ENCODE results near the gene DLGAP3. TPM values are rescaled to one million over a fixed set of nuclear protein-coding genes. Genes with fewer than 3 reads are reported as not detected.

Gene DLGAP3
- total RNA-seq, 4 donors from 2014 or later = 0.55 TPM; not detected in 3

- Histone ChIP-seq H3K4me1 (no peaks in the 10 kb centered on the region), H3K36me3 (no peaks in the 10 kb centered on the region), H3K9me3 (no peaks in the 10 kb centered on the region), H3K27ac (no peak overlapping the region), H3K27me3 (no peaks in the 10 kb centered on the region), H3K4me3 (no peak overlapping the region)
- TF ChIP-seq, protein P1, sequence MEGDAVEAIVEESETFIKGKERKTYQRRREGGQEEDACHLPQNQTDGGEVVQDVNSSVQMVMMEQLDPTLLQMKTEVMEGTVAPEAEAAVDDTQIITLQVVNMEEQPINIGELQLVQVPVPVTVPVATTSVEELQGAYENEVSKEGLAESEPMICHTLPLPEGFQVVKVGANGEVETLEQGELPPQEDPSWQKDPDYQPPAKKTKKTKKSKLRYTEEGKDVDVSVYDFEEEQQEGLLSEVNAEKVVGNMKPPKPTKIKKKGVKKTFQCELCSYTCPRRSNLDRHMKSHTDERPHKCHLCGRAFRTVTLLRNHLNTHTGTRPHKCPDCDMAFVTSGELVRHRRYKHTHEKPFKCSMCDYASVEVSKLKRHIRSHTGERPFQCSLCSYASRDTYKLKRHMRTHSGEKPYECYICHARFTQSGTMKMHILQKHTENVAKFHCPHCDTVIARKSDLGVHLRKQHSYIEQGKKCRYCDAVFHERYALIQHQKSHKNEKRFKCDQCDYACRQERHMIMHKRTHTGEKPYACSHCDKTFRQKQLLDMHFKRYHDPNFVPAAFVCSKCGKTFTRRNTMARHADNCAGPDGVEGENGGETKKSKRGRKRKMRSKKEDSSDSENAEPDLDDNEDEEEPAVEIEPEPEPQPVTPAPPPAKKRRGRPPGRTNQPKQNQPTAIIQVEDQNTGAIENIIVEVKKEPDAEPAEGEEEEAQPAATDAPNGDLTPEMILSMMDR (IDR thresholded peaks at IDR 0.05) = no peak
- TF ChIP-seq POLR2A (IDR thresholded peaks at IDR 0.05) = no peak
- no peak for TF ChIP-seq POLR2AphosphoS5 (IDR thresholded peaks at IDR 0.05)
- no peak for TF ChIP-seq EP300 (IDR thresholded peaks at IDR 0.05)
- DNase-seq (ENCODE audit: low spot score in 2 of 2) = peak in 1 of 2 donors; percentile 53
- 82% methylated on average over 3 of the region's 3 CpGs for WGBS
Measured at GRCh38 chr1:34829250-34829649, 100.2 kb downstream of the DLGAP3 start.

DNA sequence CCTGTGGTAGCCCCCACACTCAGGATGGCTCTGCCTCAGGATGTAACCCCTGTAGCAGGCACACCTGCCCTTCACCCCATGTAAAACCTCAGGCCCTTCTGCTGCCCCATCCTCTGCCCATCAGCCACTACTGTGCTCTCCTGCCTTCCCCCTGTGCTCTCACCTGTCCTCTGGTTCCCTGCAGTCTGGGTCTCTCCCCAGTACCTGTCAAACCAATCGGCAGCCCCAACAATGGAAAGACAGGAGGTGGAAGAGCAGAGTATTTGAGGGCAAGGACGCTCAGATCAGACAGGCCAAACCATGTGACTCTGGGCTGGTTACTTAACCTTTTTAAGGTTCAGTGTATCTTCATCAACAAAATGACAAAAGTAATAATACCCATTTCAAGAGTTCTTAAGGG, 100.8 kb downstream of the DLGAP3 start:
- H3K9me3 ChIP-seq = no peaks in the 10 kb centered on the region
- no peaks in the 10 kb centered on the region for H3K4me1 ChIP-seq
- DNase-seq (ENCODE audit: low spot score in 2 of 2) = peak in 1 of 2 donors; percentile 35
- no peaks in the 10 kb centered on the region for H3K27me3 ChIP-seq
- H3K4me3 ChIP-seq = no peak overlapping the region
- H3K27ac ChIP-seq = no peak overlapping the region
- no peaks in the 10 kb centered on the region for H3K36me3 ChIP-seq
- WGBS = 80% methylated on average over 2 of the region's 2 CpGs
- TF ChIP-seq POLR2A (IDR thresholded peaks at IDR 0.05) = no peak
- TF ChIP-seq, protein P1 (IDR thresholded peaks at IDR 0.05) = no peak
- no peak for TF ChIP-seq POLR2AphosphoS5 (IDR thresholded peaks at IDR 0.05)
- TF ChIP-seq EP300 (IDR thresholded peaks at IDR 0.05) = no peak

GRCh38 chr1:34827341-34827941, 102.0 kb downstream of the DLGAP3 start:
- no peaks in the 10 kb centered on the region for H3K27me3 ChIP-seq
- TF ChIP-seq POLR2A (IDR thresholded peaks at IDR 0.05) (no peak), POLR2AphosphoS5 (IDR thresholded peaks at IDR 0.05) (no peak), EP300 (IDR thresholded peaks at IDR 0.05) (no peak)
- TF ChIP-seq, protein P1 (IDR thresholded peaks at IDR 0.05) = no peak
- H3K36me3 ChIP-seq = no peaks in the 10 kb centered on the region
- no peak for DNase-seq (ENCODE audit: low spot score in 2 of 2)
- H3K4me1 ChIP-seq = no peaks in the 10 kb centered on the region
- no peaks in the 10 kb centered on the region for H3K9me3 ChIP-seq
- 93% methylated on average over 5 of the region's 5 CpGs for WGBS
- no peak overlapping the region for H3K4me3 ChIP-seq
- H3K27ac ChIP-seq = no peak overlapping the region

DNA sequence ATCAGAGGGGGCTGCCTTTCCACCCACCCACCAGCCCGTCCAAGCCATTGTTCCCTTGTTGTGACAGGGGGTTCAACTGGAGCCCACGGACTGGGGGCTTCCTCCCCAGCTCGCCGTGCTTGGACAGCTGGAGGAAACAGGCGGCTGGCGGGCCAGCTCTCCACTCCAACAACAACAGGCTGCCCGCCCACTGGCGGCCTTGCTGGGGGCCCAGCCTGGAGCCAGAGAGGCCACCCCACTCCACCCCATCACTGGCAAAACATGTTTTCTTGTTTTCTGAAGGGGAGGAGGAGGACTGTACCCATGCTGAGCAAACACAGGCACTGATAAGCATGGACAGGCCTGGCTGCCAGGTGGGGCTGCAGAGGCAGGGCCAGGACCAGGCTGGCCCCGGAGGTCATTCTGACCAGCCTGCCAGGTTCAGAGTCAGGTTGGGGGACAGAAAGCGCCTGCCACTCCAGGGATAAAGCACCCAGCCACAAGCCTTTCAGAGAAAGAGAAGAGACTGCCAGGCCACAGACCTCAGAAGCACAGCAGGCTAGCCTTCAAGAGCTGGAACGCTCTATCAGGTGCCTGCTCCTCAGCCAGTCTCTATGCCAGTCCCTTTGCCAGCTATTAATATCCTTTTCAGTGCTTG, 103.9 kb downstream of the DLGAP3 start:
- H3K4me1 ChIP-seq = no peaks in the 10 kb centered on the region
- peak in 1 of 2 donors; percentile 65 for DNase-seq (ENCODE audit: low spot score in 2 of 2)
- WGBS = 58% methylated on average over 4 of the region's 11 CpGs

GRCh38 chr1:34824817-34825454, 104.5 kb downstream of the DLGAP3 start:
- Histone ChIP-seq H3K36me3 (no peaks in the 10 kb centered on the region), H3K4me1 (no peaks in the 10 kb centered on the region), H3K27ac (no peak overlapping the region), H3K27me3 (no peaks in the 10 kb centered on the region), H3K9me3 (no peaks in the 10 kb centered on the region), H3K4me3 (no peak overlapping the region)
- WGBS = 95% methylated on average over 3 of the region's 3 CpGs
- peak in 1 of 2 donors; percentile 40 for DNase-seq (ENCODE audit: low spot score in 2 of 2)
- no peak for TF ChIP-seq POLR2A (IDR thresholded peaks at IDR 0.05)
- no peak for TF ChIP-seq POLR2AphosphoS5 (IDR thresholded peaks at IDR 0.05)
- TF ChIP-seq, protein P1 (IDR thresholded peaks at IDR 0.05) = no peak
- TF ChIP-seq EP300 (IDR thresholded peaks at IDR 0.05) = no peak

More for the DNA sequence above, 103.9 kb downstream of the DLGAP3 start:
- Histone ChIP-seq H3K27ac (no peak overlapping the region), H3K9me3 (no peaks in the 10 kb centered on the region), H3K27me3 (no peaks in the 10 kb centered on the region), H3K36me3 (no peaks in the 10 kb centered on the region), H3K4me3 (no peak overlapping the region)
- TF ChIP-seq, protein P1 (IDR thresholded peaks at IDR 0.05) = no peak

Measured in suprapubic skin (tissue), 4 donors.